Breast epithelium (tissue), 3 donors: ENCODE measurements around the gene SACS.

Experiments
- POLR2A ChIP-seq: fragments of 450-650 bp; IDR thresholded peaks from one replicate; pipeline ENCODE4 v1.6.1; 2016; ENCODE audit warnings: antibody characterized with exemption, mild to moderate bottlenecking, moderate library complexity
- TF ChIP-seq, protein P1 (sequence below), 3 donors: fragments of 450-650 bp; IDR thresholded peaks; one replicate each; pipeline ENCODE4 v1.5.1; 2016 to 2017; ENCODE audit warnings: antibody characterized with exemption in 3 of 3, mild to moderate bottlenecking in 3 of 3, moderate library complexity in 3 of 3

DNA sequence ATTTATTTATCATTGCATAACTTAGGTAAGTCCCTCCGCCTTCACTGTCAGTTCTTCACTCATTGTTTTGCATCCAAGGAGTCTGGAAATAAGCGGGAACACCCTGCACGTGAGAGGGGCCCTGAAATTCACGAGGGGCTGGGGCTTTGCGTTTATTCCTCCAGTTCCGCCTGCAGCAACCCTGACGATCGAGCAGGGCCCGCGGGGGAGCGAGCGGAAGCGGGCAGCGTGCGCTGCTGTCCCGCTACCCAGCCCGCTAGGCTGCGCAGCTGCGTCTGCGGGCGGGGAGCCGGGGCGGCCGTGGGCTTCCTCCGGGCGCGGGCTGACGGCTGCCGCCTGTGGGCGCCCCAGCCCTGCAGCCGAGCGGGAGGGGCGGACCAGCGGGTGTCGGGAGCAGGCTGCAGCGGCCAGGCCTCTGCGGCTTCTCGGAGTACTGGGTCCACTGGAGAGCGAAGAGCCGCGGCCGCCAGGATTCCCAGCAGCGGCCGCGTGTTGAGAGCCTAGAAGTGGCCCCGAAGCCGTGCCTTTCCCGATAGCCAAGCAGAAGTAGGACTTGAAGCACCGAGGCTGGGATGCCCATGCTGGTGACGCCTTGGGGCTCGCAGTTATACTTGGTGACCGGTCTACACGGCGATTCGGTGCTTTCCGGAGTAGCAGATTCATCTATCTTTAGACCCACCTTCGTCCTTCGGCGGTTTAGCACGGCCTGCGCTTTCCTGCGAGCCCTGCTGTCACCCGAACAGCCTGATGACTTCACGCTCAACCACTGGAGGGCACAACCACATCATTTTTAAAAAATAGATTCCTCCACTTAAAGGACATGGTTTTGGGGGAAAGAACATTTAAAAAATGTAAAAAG, 32.9 kb upstream of the SACS start:
- TF ChIP-seq, protein P1, sequence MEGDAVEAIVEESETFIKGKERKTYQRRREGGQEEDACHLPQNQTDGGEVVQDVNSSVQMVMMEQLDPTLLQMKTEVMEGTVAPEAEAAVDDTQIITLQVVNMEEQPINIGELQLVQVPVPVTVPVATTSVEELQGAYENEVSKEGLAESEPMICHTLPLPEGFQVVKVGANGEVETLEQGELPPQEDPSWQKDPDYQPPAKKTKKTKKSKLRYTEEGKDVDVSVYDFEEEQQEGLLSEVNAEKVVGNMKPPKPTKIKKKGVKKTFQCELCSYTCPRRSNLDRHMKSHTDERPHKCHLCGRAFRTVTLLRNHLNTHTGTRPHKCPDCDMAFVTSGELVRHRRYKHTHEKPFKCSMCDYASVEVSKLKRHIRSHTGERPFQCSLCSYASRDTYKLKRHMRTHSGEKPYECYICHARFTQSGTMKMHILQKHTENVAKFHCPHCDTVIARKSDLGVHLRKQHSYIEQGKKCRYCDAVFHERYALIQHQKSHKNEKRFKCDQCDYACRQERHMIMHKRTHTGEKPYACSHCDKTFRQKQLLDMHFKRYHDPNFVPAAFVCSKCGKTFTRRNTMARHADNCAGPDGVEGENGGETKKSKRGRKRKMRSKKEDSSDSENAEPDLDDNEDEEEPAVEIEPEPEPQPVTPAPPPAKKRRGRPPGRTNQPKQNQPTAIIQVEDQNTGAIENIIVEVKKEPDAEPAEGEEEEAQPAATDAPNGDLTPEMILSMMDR (IDR thresholded peaks at IDR 0.05): peak; percentile 45 to 70 (median 70)
- no peak for TF ChIP-seq POLR2A
